Astrocyte of the spinal cord (primary cell): ENCODE data around the gene YARS1.

ENCODE experiments used
- DNase-seq: peaks from one replicate; pipeline ENCODE4 v3.0.0; 2011; ENCODE audit warnings: low read depth, low spot score
- H3K4me3 ChIP-seq: 2 replicates; pipeline ENCODE4 v1.5.1; 2011; ENCODE audit warnings: low read depth, mild to moderate bottlenecking, low read length, moderate library complexity
- in situ Hi-C: cut with HindIII; loops from 2 replicates; pipeline ENCODE4 v1.10.0; 2017; ENCODE audit warnings: low sequenced_read_pairs
- TF ChIP-seq, protein P1 (sequence below): IDR thresholded peaks from 2 replicates; pipeline ENCODE4 v1.5.1; 2012; ENCODE audit warnings: low read depth, mild to moderate bottlenecking, low read length, inconsistent platforms

YARS1 gene

DNA sequence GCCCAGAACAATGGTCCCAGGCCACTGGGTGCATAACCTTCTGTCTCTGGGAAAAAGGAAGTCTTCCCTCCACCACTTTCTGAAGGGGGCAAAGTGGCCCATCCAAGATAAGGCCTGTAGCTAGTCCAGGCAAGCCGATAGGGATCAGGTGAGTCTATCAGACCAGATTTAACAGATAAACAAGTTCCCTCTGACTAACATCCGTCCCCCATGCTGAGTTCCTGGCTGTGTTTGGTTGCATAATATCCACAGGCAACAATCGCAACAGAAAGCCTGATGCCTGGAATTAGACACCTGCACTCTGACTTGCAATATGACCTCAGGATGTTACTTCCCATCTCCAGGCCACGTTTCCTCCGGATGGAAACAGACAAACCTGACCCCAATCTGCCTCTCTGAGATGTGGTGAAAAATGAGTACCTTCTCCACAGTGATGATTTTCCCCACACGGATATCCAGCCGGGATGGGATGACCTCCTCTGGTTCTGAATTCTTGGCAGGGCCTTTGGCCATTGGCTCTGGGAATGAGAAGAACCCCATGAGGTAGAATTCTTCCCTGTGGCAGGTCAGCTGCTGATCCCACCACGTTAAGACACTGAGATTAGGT, 36.4 kb downstream of the YARS1 start:
- in situ Hi-C loops = no loop called here
- TF ChIP-seq, protein P1, sequence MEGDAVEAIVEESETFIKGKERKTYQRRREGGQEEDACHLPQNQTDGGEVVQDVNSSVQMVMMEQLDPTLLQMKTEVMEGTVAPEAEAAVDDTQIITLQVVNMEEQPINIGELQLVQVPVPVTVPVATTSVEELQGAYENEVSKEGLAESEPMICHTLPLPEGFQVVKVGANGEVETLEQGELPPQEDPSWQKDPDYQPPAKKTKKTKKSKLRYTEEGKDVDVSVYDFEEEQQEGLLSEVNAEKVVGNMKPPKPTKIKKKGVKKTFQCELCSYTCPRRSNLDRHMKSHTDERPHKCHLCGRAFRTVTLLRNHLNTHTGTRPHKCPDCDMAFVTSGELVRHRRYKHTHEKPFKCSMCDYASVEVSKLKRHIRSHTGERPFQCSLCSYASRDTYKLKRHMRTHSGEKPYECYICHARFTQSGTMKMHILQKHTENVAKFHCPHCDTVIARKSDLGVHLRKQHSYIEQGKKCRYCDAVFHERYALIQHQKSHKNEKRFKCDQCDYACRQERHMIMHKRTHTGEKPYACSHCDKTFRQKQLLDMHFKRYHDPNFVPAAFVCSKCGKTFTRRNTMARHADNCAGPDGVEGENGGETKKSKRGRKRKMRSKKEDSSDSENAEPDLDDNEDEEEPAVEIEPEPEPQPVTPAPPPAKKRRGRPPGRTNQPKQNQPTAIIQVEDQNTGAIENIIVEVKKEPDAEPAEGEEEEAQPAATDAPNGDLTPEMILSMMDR = no peak
- no peak overlapping the region for H3K4me3 ChIP-seq
- DNase-seq = peak; percentile 47

DNA sequence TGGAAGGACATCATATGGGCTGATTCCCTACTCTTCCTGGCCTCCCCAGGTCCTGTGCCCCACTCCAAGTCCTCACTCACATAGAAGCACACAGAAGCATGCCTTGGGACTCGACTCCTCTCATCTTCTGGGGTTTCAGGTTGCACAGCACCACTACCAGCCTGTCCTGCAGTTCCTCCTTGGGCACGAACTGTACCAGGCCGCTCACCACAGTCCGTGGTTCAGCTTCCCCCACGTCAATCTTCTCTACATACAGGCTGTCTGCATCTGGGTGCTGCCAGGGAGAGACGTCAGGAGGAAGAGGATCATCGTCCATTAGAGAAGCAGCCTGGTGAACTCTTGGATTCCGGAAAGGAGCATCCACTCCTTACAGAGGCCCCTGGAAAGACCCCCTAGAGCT, 37.2 kb downstream of the YARS1 start:
- TF ChIP-seq, protein P1 = no peak
- in situ Hi-C loops = no loop called here
- H3K4me3 ChIP-seq = no peak overlapping the region
- DNase-seq = no peak

DNA sequence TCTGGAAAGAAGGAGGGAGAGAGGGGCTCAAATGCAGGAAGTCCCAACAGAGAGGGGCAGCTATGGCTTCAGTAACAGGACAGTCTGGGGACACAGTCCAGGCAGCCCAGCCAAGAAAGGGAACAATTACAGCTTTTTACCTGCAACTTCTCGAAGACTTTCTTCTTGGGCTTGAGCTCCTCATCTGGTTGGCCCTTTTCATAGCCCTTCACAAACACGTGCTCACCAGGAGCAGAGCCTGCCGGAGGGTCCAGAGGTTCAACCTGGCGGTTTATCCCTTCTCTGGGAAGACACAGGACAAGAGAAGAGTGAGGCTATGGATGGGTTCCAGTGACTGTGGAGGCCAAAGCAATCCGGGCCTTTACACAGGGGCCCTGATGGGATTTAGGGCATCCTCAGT, 37.9 kb downstream of the YARS1 start:
- in situ Hi-C loops = no loop called here
- TF ChIP-seq, protein P1 = no peak
- DNase-seq = no peak
- H3K4me3 ChIP-seq = no peak overlapping the region

DNA sequence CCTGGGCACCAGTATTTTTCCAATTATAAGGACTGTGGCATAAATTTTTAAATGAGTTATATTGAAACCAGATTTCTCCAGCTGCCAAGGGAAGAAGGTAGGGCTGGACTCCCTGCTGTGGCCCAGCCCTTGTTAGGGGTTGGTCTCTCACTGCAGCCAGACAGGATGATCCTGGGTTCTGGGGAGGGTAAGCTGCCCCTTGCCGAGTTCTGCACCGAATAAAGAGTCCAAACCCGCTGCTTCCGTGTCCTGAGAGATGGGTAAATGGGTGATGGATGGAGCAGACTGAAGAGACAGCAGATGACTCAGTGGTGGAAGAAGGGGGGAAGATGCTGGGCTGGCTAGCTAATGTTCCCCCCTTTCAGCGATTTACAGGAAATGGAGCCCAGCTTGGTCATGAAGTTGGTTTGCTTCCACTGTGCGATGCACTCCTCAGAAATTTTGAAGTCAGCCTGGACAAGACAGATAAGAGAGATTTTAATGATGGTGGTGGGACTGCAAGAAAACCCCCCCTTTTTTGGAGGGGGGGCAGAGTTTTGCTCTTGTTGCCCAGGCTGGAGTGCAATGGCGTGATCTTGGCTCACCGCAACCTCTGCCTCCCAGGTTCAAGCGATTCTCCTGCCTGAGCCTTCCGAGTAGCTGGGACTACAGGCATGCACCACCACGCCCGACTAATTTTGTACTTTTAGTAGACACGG, 41.4 kb downstream of the YARS1 start:
- in situ Hi-C loops = no loop called here
- peak; percentile 74 for DNase-seq
- TF ChIP-seq, protein P1 = no peak
- no peak overlapping the region for H3K4me3 ChIP-seq

DNA sequence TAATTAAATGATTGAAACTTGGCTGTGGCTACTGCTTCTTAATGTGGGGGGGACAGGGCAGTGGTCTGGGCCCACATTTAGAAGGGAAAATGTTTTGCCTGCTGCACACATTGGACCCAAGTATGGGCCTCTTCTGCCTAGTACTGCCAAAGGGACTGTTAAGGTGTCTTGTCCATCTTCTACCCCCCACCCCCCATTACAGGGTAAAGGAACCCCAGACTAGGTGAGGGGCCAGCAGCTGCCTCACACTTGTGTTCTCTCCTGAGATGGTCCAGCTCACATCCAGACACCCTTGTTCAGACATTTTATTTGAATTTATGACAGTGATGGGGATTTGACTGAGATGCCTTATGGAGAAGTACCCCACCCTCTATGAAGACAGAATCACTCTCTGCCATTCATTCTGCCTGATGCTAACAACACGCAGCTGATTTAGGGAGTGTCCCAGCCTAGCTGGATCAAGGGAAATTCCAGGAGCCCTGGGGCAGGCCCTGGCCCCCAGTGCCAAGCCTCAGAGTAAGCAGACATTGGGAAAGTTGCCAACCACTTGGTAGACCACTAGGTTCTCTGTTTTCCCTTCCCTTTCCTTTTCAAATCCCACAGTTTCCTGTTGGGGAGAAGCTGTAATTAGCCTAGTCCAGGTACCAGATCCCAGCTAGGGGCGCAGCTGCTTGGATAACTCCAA, 42.1 kb downstream of the YARS1 start:
- peak; percentile 80 for DNase-seq
- TF ChIP-seq, protein P1 = no peak
- H3K4me3 ChIP-seq = no peak overlapping the region
- in situ Hi-C loops = no loop called here

DNA sequence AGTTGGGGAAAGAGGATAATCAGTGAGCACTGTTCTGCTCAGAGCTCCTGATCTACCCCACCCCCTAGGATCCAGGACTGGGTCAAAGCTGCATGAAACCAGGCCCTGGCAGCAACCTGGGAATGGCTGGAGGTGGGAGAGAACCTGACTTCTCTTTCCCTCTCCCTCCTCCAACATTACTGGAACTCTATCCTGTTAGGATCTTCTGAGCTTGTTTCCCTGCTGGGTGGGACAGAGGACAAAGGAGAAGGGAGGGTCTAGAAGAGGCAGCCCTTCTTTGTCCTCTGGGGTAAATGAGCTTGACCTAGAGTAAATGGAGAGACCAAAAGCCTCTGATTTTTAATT, 42.7 kb downstream of the YARS1 start:
- H3K4me3 ChIP-seq = no peak overlapping the region
- DNase-seq = no peak
- in situ Hi-C loops = no loop called here
- TF ChIP-seq, protein P1 = no peak
